ENCODE results near the gene PEX11B.

- no peak for TF ChIP-seq POLR2A (IDR thresholded peaks at IDR 0.05; ENCODE audit: low read length)
- TF ChIP-seq GATA1 (IDR thresholded peaks at IDR 0.05; ENCODE audit: low read depth, low read length): no peak
Measured at GRCh38 chr1:145937436-145937835, 18.9 kb upstream of the PEX11B start.
